PC-3 (cell line): ENCODE data around the gene BSCL2.

ENCODE experiments used
- EZH2 ChIP-seq: fragments of 300-600 bp; sonication (generic); IDR thresholded peaks from one replicate; pipeline ENCODE4 v1.6.1; 2017; ENCODE audit warnings: antibody characterized with exemption, mild to moderate bottlenecking, low read length; ENCODE audit not compliant: unreplicated experiment
- TF ChIP-seq, protein P1 (sequence below): fragments of 300-600 bp; sonication (generic); conservative IDR thresholded peaks from 2 replicates; pipeline ENCODE4 v1.5.1; 2017; ENCODE audit warnings: antibody characterized with exemption, low read depth, mild to moderate bottlenecking, low read length

DNA sequence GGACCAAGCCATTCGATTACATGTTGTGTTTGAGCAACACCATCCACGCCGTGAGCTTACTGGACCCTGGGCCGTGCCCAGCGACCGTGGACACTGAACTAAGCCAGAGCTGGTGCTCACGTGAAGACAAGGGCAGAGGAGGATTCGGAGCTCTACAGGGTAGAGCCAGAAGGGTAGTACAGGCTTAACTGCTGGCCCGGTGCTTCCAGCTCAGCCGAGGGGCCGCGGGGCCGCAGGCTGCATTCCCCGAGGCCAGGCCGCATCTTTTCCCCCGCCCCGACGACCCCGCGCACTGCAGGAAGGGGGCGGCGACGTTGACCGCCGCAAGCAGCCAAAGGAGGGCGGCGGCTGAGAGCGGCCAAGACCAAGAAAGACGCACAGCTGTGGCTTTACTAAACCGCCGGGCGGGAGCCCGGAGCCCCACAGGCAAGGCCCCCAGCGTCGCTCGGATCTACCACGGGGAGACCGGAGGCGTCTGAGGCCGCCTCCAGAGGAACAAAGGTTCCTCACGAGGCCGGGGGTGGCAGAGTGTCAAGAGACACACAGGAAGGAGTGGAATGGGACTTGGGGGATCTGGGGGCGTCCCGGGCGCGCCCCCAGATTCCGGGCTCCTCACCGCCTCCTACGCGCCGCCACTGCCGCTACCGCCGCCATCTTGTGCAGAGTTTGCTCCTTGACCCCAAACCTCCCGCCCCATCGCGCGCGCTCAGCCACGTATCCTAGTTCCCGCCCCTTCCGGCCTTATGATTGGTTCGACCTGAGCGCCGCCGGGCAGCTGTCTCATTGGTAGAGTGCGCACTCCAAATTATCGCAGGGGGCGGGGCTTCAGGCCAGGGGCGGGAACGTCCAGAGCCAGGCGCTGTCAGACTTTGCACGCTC lies 61.0 kb downstream of the BSCL2 start, which contains the start of gene GANAB:
- TF ChIP-seq, protein P1, sequence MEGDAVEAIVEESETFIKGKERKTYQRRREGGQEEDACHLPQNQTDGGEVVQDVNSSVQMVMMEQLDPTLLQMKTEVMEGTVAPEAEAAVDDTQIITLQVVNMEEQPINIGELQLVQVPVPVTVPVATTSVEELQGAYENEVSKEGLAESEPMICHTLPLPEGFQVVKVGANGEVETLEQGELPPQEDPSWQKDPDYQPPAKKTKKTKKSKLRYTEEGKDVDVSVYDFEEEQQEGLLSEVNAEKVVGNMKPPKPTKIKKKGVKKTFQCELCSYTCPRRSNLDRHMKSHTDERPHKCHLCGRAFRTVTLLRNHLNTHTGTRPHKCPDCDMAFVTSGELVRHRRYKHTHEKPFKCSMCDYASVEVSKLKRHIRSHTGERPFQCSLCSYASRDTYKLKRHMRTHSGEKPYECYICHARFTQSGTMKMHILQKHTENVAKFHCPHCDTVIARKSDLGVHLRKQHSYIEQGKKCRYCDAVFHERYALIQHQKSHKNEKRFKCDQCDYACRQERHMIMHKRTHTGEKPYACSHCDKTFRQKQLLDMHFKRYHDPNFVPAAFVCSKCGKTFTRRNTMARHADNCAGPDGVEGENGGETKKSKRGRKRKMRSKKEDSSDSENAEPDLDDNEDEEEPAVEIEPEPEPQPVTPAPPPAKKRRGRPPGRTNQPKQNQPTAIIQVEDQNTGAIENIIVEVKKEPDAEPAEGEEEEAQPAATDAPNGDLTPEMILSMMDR = no peak
- TF ChIP-seq EZH2 = no peak
